ENCODE data around the gene ZKSCAN5. TPM values are rescaled to one million over a fixed set of nuclear protein-coding genes. Genes with fewer than 3 reads are reported as not detected.

Gene ZKSCAN5
- total and polyA plus RNA-seq, 2 donors (not counting 1 experiment from before 2014, with no cell fraction given) = 3.1 to 10.9 TPM

DNA sequence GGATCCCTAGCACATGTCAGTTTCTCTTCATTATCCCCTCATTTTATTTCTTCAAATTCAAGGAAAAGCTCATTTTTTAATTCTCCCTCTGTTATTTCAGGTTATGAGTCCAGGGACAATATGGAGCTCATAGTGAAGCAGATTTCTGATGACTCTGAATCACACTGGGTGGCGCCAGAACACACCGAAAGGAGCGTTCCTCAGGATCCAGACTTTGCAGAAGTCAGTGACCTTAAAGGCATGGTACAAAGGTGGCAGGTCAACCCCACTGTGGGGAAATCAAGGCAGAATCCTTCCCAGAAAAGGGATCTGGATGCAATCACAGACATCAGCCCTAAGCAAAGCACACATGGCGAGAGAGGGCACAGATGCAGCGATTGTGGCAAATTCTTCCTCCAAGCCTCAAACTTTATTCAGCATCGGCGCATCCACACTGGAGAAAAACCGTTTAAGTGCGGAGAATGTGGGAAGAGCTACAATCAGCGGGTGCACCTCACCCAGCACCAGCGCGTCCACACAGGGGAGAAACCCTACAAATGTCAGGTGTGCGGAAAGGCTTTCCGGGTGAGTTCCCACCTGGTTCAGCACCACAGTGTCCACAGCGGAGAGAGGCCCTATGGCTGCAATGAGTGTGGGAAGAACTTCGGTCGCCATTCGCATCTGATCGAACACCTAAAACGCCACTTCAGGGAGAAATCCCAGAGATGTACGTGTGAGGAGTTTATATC, 21.4 kb downstream of the ZKSCAN5 start:
- Histone ChIP-seq H3K9me3 (ENCODE audit: control extremely low read depth in 1 of 3, control insufficient read depth in 2 of 3, insufficient read depth in 1 of 3, low read length in 2 of 3) (peaks cover 0 to 24% (median 5%) of the 10 kb centered on the region in 3 donors), H3K4me1 (ENCODE audit: control insufficient read depth in 2 of 2, insufficient read depth in 2 of 2, low read length in 2 of 2) (no peaks in the 10 kb centered on the region), H3K27ac (ENCODE audit: low read length in 2 of 2) (no peak overlapping the region), H3K79me2 (ENCODE audit: control insufficient read depth, insufficient read depth, low read length) (no peaks in the 10 kb centered on the region), H3K9ac (ENCODE audit: low read length) (no peak overlapping the region), H2AFZ (ENCODE audit: insufficient read depth, low read depth, low read length, poor library complexity, severe bottlenecking) (no peak overlapping the region), H3K4me2 (replicated peaks; ENCODE audit: low read depth, low read length, poor library complexity, severe bottlenecking) (no peak overlapping the region), H4K20me1 (ENCODE audit: control insufficient read depth, insufficient read depth, low read length, poor library complexity, severe bottlenecking) (no peaks in the 10 kb centered on the region), H3K27me3 (replicated peaks in 1 of 4; ENCODE audit: control extremely low read depth in 1 of 4, control insufficient read depth in 3 of 4, insufficient read depth in 4 of 4, low read length in 3 of 4) (no peaks in the 10 kb centered on the region), H3K4me3 (ENCODE audit: control extremely low read depth in 1 of 5, extremely low read depth in 1 of 5, insufficient read depth in 1 of 5, low read depth in 2 of 5, low read length in 4 of 5) (no peak overlapping the region), H3K36me3 (replicated peaks in 1 of 2; ENCODE audit: control extremely low read depth in 1 of 2, control insufficient read depth in 1 of 2, extremely low read depth in 1 of 2, insufficient read depth in 2 of 2, low read length in 1 of 2) (peaks cover 3 to 21% of the 10 kb centered on the region in 2 experiments)
- 94% methylated on average over 14 of the region's 21 CpGs for WGBS (ENCODE audit: insufficient coverage)
- Mint-ChIP-seq H3K9me3 (ENCODE audit: insufficient read depth) (peaks cover 2% of the 10 kb centered on the region), H3K27me3 (no peaks in the 10 kb centered on the region), H3K4me1 (peaks cover 2% of the 10 kb centered on the region), H3K4me3 (no peak overlapping the region), H3K27ac (no peak overlapping the region)
- POLR2A ChIA-PET = no interaction called here
- ATAC-seq (ENCODE audit: low read depth) (no peak), DNase-seq (no peak)
- TF ChIP-seq EZH2 (IDR thresholded peaks at IDR 0.05; ENCODE audit: borderline replicate concordance, insufficient read depth, low read depth, low read length, poor library complexity, severe bottlenecking) = no peak
- TF ChIP-seq, protein P1, sequence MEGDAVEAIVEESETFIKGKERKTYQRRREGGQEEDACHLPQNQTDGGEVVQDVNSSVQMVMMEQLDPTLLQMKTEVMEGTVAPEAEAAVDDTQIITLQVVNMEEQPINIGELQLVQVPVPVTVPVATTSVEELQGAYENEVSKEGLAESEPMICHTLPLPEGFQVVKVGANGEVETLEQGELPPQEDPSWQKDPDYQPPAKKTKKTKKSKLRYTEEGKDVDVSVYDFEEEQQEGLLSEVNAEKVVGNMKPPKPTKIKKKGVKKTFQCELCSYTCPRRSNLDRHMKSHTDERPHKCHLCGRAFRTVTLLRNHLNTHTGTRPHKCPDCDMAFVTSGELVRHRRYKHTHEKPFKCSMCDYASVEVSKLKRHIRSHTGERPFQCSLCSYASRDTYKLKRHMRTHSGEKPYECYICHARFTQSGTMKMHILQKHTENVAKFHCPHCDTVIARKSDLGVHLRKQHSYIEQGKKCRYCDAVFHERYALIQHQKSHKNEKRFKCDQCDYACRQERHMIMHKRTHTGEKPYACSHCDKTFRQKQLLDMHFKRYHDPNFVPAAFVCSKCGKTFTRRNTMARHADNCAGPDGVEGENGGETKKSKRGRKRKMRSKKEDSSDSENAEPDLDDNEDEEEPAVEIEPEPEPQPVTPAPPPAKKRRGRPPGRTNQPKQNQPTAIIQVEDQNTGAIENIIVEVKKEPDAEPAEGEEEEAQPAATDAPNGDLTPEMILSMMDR (IDR thresholded peaks at IDR 0.05) = no peak
- intact Hi-C loops (cut with micrococcal nuclease) = no loop called here
- CTCF ChIA-PET = interaction anchor here (0.9 to 1.0 kb wide), 2 partner anchors 90 to 452 kb away, joined by 3 to 4 read pairs; no protein-coding TSS in a partner anchor

DNA sequence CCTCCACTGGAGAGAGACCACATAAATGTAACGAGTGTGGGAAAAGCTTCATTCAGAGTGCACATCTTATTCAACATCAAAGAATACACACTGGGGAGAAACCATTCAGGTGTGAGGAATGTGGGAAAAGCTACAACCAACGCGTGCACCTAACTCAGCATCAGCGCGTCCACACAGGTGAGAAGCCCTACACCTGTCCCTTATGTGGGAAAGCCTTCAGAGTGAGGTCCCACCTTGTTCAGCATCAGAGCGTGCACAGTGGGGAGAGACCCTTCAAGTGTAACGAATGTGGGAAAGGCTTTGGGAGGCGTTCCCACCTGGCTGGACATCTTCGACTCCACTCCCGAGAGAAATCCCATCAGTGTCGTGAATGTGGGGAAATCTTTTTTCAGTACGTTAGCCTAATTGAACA, 26.9 kb downstream of the ZKSCAN5 start:
- Histone ChIP-seq H3K4me2 (replicated peaks; ENCODE audit: low read depth, low read length, poor library complexity, severe bottlenecking) (no peak overlapping the region), H3K79me2 (ENCODE audit: control insufficient read depth, insufficient read depth, low read length) (no peaks in the 10 kb centered on the region), H3K4me1 (ENCODE audit: control insufficient read depth in 2 of 2, insufficient read depth in 2 of 2, low read length in 2 of 2) (no peaks in the 10 kb centered on the region), H3K4me3 (ENCODE audit: control extremely low read depth in 1 of 5, extremely low read depth in 1 of 5, insufficient read depth in 1 of 5, low read depth in 2 of 5, low read length in 4 of 5) (peak overlapping the region in 1 of 5 experiments; percentile 3), H2AFZ (ENCODE audit: insufficient read depth, low read depth, low read length, poor library complexity, severe bottlenecking) (no peak overlapping the region), H3K9ac (ENCODE audit: low read length) (no peak overlapping the region), H4K20me1 (ENCODE audit: control insufficient read depth, insufficient read depth, low read length, poor library complexity, severe bottlenecking) (no peaks in the 10 kb centered on the region), H3K27ac (ENCODE audit: low read length in 2 of 2) (no peak overlapping the region), H3K27me3 (replicated peaks in 1 of 4; ENCODE audit: control extremely low read depth in 1 of 4, control insufficient read depth in 3 of 4, insufficient read depth in 4 of 4, low read length in 3 of 4) (no peaks in the 10 kb centered on the region), H3K36me3 (replicated peaks in 1 of 2; ENCODE audit: control extremely low read depth in 1 of 2, control insufficient read depth in 1 of 2, extremely low read depth in 1 of 2, insufficient read depth in 2 of 2, low read length in 1 of 2) (peaks cover 5 to 30% of the 10 kb centered on the region in 2 experiments), H3K9me3 (ENCODE audit: control extremely low read depth in 1 of 3, control insufficient read depth in 2 of 3, insufficient read depth in 1 of 3, low read length in 2 of 3) (peaks cover 5 to 61% (median 34%) of the 10 kb centered on the region in 3 donors)
- H3K9me3 Mint-ChIP-seq (ENCODE audit: insufficient read depth) = peaks cover 7% of the 10 kb centered on the region
- DNase-seq (no peak), ATAC-seq (ENCODE audit: low read depth) (no peak)
- 97% methylated on average over 9 of the region's 12 CpGs for WGBS (ENCODE audit: insufficient coverage)
- TF ChIP-seq, protein P1 (IDR thresholded peaks at IDR 0.05) = no peak
- TF ChIP-seq EZH2 (IDR thresholded peaks at IDR 0.05; ENCODE audit: borderline replicate concordance, insufficient read depth, low read depth, low read length, poor library complexity, severe bottlenecking) = no peak
- no peaks in the 10 kb centered on the region for H3K4me1 Mint-ChIP-seq
- H3K27me3 Mint-ChIP-seq = no peaks in the 10 kb centered on the region
- intact Hi-C loops (cut with micrococcal nuclease) = no loop called here
- H3K4me3 Mint-ChIP-seq = no peak overlapping the region
- CTCF ChIA-PET = interaction anchor here (1.4 kb wide), 1 partner anchor 85 kb away, joined by 3 read pairs; the partner anchor contains the start of gene ZSCAN25
- POLR2A ChIA-PET = no interaction called here
- no peak overlapping the region for H3K27ac Mint-ChIP-seq

Data from B cell (primary cell).